Neural cell (in vitro differentiated cells): ENCODE measurements around the gene GPER1. TPM values are rescaled to one million over a fixed set of nuclear protein-coding genes. Genes with fewer than 3 reads are reported as not detected.

Experiments
- H2AFZ ChIP-seq: fragments of 200-600, 300-800 bp; sonication (generic), shearing (Covaris generic); 2 replicates; pipeline ENCODE4 v1.6.0; 2014; ENCODE audit warnings: low read depth, mild to moderate bottlenecking, antibody characterized with exemption, low read length, moderate library complexity
- H3F3A ChIP-seq: fragments of 200-600 bp; shearing (Covaris generic); 2 replicates; pipeline ENCODE4 v1.6.1; 2016; ENCODE audit warnings: mild to moderate bottlenecking, moderate library complexity, mixed read lengths, antibody characterized with exemption, low read length; ENCODE audit not compliant: insufficient read depth, poor library complexity, severe bottlenecking
- H3K27ac ChIP-seq: fragments of 200-600, 300-800 bp; sonication (generic), shearing (Covaris generic); 2 replicates; pipeline ENCODE4 v1.5.1; 2014; ENCODE audit warnings: mild to moderate bottlenecking, low read length, moderate library complexity
- H3K27me3 ChIP-seq: fragments of 300-800, 200-600 bp; sonication (generic), shearing (Covaris generic); 2 replicates; pipeline ENCODE4 v1.6.0; 2014; ENCODE audit warnings: mild to moderate bottlenecking, low read depth, low read length, moderate library complexity; ENCODE audit not compliant: insufficient read depth
- H3K36me3 ChIP-seq: fragments of 300-800, 200-600 bp; sonication (generic), shearing (Covaris generic); 2 replicates; pipeline ENCODE4 v1.5.1; 2014; ENCODE audit warnings: mild to moderate bottlenecking, antibody characterized with exemption, low read length, moderate library complexity; ENCODE audit not compliant: insufficient read depth
- H3K4me2 ChIP-seq: fragments of 300-800, 200-600 bp; sonication (generic), shearing (Covaris generic); 2 replicates; pipeline ENCODE4 v1.6.0; 2014; ENCODE audit warnings: mild to moderate bottlenecking, low read length
- H3K4me3 ChIP-seq: fragments of 300-800, 200-600 bp; sonication (generic), shearing (Covaris generic); 2 replicates; pipeline ENCODE4 v1.5.1; 2014; ENCODE audit warnings: mild to moderate bottlenecking, low read length, moderate library complexity
- H3K79me2 ChIP-seq: fragments of 200-600 bp; shearing (Covaris generic); replicated peaks from 2 replicates; pipeline ENCODE4 v1.6.0; 2014; ENCODE audit warnings: mild to moderate bottlenecking, low read length, moderate library complexity; ENCODE audit not compliant: insufficient read depth
- H3K9ac ChIP-seq: fragments of 300-800, 200-600 bp; sonication (generic), shearing (Covaris generic); 2 replicates; pipeline ENCODE4 v1.6.1; 2016; ENCODE audit warnings: mild to moderate bottlenecking, low read length, mixed read lengths
- H3K9me2 ChIP-seq: fragments of 200-600 bp; shearing (Covaris generic); 2 replicates; pipeline ENCODE4 v1.6.1; 2016; ENCODE audit warnings: mild to moderate bottlenecking, low read length, mixed read lengths; ENCODE audit not compliant: insufficient read depth
- H3K9me3 ChIP-seq: fragments of 200-600, 300-800 bp; sonication (generic), shearing (Covaris generic); 2 replicates; pipeline ENCODE4 v1.6.1; 2016; ENCODE audit warnings: mild to moderate bottlenecking, mixed run types, low read length, moderate library complexity, mixed read lengths
- H4K20me1 ChIP-seq: fragments of 200-600 bp; shearing (Covaris generic); 2 replicates; pipeline ENCODE4 v1.6.1; 2016; ENCODE audit warnings: mild to moderate bottlenecking, mixed run types; ENCODE audit not compliant: insufficient read depth
- CTCF ChIP-seq: fragments of 450-650 bp; IDR thresholded peaks from 2 replicates; pipeline ENCODE4 v1.5.1; 2014; ENCODE audit warnings: antibody characterized with exemption, mild to moderate bottlenecking, moderate library complexity; ENCODE audit not compliant: poor library complexity, severe bottlenecking
- EP300 ChIP-seq: fragments of 450-650 bp; conservative IDR thresholded peaks from 2 replicates; pipeline ENCODE4 v1.6.1; 2014; ENCODE audit warnings: antibody characterized with exemption, mild to moderate bottlenecking, moderate library complexity; ENCODE audit not compliant: poor library complexity, severe bottlenecking
- EZH2 ChIP-seq: fragments of 200-600, 300-800 bp; shearing (Covaris generic), sonication (generic); IDR thresholded peaks from 2 replicates; pipeline ENCODE4 v1.6.1; 2014; ENCODE audit warnings: antibody characterized with exemption, low read length, borderline replicate concordance, mild to moderate bottlenecking; ENCODE audit not compliant: insufficient read depth, poor library complexity, severe bottlenecking
- MXI1 ChIP-seq: fragments of 450-650 bp; conservative IDR thresholded peaks from 2 replicates; pipeline ENCODE4 v1.6.1; 2014; ENCODE audit warnings: antibody characterized with exemption, mild to moderate bottlenecking; ENCODE audit not compliant: poor library complexity, severe bottlenecking
- POLR2AphosphoS5 ChIP-seq: IDR thresholded peaks from 2 replicates; pipeline ENCODE4 v1.6.1; 2012
- RAD21 ChIP-seq: fragments of 450-650 bp; conservative IDR thresholded peaks from 2 replicates; pipeline ENCODE4 v1.6.1; 2014; ENCODE audit warnings: antibody characterized with exemption, mild to moderate bottlenecking, moderate library complexity
- SMC3 ChIP-seq: fragments of 450-650 bp; conservative IDR thresholded peaks from 2 replicates; pipeline ENCODE4 v1.6.1; 2014; ENCODE audit warnings: antibody characterized with exemption, mild to moderate bottlenecking, moderate library complexity; ENCODE audit not compliant: poor library complexity
- TAF1 ChIP-seq: IDR thresholded peaks from 2 replicates; pipeline ENCODE4 v1.6.1; 2012; ENCODE audit warnings: low read depth
- polyA plus RNA-seq: library from polyadenylated mRNA; depleted of rRNA; stranded (reverse); fragments of >200 nt; gene quantifications from 2 replicates; pipeline ENCODE4 v1.2.3, GENCODE V29; 2014
- TF ChIP-seq, protein P1 (sequence below): IDR thresholded peaks from 2 replicates; pipeline ENCODE4 v1.6.1; 2012; ENCODE audit warnings: borderline replicate concordance

The GPER1 gene
- polyA plus RNA-seq, 1 donor from 2014 or later, result not detected

DNA sequence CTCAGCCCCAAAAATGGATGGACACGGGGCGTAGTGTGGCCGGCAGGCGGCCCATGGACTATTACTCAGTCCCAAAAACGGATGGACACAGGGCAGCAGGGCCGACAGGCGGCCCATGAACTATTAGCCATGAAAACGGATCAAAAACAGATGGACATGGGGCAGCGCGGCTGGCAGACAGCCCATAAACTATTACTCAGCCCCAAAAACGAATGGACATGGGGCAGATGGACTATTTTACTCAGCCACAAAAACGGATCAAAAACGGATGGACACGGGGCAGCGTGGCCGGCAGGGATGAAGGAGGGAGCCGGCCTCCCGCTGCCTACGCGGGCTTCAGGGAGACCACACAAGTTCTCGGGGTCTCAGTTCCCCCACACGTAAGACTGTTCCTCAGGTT, 32.9 kb downstream of the GPER1 start:
- Histone ChIP-seq H3K9me2 (no peaks in the 10 kb centered on the region), H3K4me3 (no peak overlapping the region), H3K79me2 (no peaks in the 10 kb centered on the region), H3K9ac (no peak overlapping the region), H4K20me1 (no peaks in the 10 kb centered on the region), H2AFZ (no peak overlapping the region), H3F3A (no peaks in the 10 kb centered on the region), H3K27ac (no peak overlapping the region), H3K36me3 (no peaks in the 10 kb centered on the region), H3K4me2 (no peak overlapping the region), H3K9me3 (no peaks in the 10 kb centered on the region), H3K27me3 (no peaks in the 10 kb centered on the region)
- TF ChIP-seq SMC3 (no peak), RAD21 (no peak), MXI1 (no peak), POLR2AphosphoS5 (no peak), EZH2 (no peak), CTCF (no peak), EP300 (no peak), TAF1 (no peak)
- TF ChIP-seq, protein P1, sequence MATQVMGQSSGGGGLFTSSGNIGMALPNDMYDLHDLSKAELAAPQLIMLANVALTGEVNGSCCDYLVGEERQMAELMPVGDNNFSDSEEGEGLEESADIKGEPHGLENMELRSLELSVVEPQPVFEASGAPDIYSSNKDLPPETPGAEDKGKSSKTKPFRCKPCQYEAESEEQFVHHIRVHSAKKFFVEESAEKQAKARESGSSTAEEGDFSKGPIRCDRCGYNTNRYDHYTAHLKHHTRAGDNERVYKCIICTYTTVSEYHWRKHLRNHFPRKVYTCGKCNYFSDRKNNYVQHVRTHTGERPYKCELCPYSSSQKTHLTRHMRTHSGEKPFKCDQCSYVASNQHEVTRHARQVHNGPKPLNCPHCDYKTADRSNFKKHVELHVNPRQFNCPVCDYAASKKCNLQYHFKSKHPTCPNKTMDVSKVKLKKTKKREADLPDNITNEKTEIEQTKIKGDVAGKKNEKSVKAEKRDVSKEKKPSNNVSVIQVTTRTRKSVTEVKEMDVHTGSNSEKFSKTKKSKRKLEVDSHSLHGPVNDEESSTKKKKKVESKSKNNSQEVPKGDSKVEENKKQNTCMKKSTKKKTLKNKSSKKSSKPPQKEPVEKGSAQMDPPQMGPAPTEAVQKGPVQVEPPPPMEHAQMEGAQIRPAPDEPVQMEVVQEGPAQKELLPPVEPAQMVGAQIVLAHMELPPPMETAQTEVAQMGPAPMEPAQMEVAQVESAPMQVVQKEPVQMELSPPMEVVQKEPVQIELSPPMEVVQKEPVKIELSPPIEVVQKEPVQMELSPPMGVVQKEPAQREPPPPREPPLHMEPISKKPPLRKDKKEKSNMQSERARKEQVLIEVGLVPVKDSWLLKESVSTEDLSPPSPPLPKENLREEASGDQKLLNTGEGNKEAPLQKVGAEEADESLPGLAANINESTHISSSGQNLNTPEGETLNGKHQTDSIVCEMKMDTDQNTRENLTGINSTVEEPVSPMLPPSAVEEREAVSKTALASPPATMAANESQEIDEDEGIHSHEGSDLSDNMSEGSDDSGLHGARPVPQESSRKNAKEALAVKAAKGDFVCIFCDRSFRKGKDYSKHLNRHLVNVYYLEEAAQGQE, result no peak

- Histone ChIP-seq H3K4me2 (no peak overlapping the region), H3K36me3 (no peaks in the 10 kb centered on the region), H3K9me2 (no peaks in the 10 kb centered on the region), H3K4me3 (no peak overlapping the region), H3F3A (no peaks in the 10 kb centered on the region), H4K20me1 (no peaks in the 10 kb centered on the region), H3K9ac (no peak overlapping the region), H2AFZ (no peak overlapping the region), H3K79me2 (no peaks in the 10 kb centered on the region), H3K27ac (no peak overlapping the region), H3K9me3 (no peaks in the 10 kb centered on the region), H3K27me3 (no peaks in the 10 kb centered on the region)
- TF ChIP-seq SMC3 (no peak), POLR2AphosphoS5 (no peak), RAD21 (no peak), MXI1 (no peak), TAF1 (no peak), EZH2 (no peak), EP300 (no peak), CTCF (no peak)
- TF ChIP-seq, protein P1, result no peak
These were observed 33.6 kb downstream of the GPER1 start for GRCh38 chr7:1121476-1121875.
